HG03432 (cell line): ENCODE data around the gene PAXIP1.

Experiments
- ATAC-seq: cut with Tn5 transposase; IDR thresholded peaks from one replicate; pipeline ENCODE4 v1.9.1; 2021; ENCODE audit warnings: mild to moderate bottlenecking, moderate library complexity; ENCODE audit not compliant: unreplicated experiment

The PAXIP1 gene

DNA sequence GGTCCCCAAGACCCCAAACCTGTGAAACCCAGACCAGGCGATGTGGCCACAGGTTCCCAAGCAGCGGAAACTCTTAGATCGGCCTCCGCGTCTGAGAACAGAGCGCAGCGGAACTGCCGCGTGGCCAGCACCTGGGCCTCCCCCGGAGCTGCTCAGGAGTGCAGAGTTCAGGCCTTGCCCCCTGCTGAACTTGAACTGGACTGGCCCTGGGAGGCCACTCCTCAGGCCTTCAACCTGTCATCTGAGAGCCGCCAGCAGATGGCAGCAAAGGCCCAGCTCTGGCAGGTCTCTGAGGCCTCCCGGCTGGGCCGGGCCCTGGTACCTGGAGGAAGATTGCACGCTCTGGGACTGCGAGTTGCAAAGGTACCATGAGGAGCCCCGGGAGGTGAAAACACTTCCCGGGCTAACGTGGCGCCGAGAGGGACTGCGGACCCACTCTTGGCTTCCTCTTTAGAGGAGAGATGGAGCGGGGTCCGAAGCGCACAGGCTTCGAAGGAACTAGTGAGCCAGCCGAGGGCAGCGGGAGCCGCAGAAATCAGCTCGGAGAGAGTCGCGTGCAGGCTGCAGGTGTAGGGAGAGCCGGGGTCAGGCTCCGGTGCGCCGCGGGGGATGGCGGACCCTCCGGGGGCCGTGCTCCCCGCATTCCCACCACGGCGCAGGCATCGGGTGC lies 89.2 kb downstream of the PAXIP1 start:
- ATAC-seq: peak; percentile 98

DNA sequence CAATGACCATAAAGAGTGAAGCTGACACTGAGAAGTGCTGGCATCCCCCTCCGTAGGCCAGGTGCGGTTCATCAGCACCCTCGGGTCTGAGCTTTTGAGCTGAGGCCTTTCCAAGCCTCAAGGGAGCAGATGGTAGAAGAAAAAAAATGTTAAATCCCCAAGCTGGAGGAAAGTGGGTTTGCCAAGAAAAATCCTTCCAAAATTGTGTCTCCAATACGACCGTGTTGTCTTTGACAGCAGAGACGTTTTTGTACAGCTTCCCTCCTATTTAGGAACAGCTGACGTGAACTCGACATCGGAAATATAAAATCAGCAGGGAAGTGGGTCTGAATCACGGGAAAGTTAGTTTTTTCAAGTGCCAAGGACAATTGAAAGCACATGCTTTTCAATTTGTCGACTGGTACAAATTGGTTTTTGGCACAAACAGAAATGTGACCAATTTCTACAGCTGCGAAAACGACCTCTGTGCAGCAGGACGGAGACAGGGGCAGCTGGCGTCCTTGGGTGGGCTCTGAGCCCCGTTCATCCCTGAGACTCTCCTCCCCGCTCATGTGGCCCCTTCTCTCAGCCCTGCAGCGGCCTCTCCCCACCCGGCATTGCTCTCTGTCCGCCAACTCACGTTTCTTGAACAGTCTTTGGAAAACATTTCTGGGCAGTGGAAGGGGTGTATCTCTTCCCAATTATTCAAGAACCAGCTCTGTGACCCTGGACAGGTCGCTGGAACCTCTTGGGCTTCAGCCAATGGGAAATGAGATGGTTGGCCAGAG lies 89.9 kb downstream of the PAXIP1 start:
- no peak for ATAC-seq

DNA sequence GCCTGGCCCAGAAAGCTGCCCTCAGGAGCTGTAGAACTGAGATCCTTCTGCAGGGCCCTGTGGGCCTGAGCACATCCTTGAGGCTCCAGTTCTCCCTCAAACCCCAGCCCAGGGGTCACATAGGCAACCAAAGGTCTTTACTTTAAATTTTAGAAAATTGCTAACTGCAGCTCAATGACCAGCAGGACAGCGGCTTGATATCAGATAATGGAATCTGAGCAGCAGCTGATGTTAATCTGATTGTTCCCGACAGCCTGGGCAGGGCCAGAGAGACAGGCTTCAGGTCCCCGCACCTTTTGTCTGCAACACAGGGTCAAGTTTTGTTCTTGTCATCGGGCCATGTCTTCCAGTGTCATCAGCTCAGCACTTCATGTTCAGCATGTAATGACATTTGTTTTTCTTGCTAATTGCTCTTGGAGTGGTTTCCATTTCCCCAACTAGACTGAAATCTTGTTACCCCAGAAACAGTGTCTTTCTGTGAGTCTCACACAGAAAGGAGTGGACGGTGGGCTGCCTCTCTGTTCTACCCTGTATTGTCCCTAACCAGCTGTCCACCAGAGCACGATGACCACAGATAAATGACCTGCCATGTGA lies 91.0 kb downstream of the PAXIP1 start:
- no peak for ATAC-seq

DNA sequence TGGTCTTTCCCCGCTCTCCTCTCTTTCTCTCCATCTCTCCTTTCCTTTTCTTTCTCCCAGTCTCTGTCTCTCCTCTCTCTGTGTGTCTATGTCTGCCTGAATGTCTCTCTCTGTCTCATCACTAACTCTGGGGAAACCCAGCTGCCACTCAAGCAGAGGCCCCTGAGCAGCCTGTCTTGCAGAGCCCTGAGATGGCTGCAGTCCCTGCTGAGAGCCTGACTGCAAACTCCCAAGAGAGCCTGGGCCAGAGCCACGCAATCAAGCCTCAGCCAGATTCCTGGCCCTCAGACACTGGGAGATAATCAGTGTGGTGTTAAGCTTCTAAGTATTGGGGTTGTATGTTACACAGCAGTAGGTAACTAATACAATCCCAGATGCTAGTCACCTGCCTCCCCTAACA lies 91.5 kb downstream of the PAXIP1 start:
- no peak for ATAC-seq

DNA sequence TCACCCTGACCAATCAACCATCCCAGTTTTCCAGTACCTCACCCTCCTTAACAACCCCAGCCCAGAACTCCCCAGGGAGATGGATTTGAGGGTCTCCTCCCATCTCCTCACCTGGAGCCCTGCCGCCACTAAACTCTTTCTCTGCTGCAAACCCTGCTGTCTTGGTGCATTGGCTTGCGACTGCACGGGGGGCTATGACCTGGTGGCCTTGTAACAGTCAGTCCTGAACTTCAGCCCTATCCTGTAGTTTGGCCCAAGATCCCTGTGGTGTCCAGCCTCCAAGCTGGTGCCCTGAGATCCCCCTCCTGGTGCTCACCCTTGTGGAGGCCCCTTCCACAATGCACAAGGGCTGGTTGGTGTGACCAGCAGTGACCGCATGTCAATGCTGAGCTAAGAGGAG lies 91.9 kb downstream of the PAXIP1 start:
- ATAC-seq: no peak

DNA sequence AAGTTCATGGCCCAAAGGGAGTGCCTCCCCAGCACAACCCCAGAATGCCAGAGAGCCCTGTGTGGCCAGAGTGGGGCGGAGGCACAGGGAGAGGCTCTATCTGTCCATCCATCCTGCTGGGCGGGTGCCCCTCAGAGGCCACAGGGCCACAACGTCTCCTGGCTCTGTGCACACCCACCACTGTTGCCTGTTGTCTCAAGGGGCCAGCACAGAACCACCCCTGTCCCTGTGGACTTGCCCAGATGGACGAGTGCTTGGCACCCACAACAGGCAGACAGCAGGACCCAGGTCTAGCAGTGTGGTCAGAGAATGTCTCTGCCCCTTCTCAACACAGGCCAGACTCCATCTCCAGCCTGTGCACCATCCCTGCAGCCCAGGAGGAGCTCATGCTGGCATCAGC lies 92.8 kb downstream of the PAXIP1 start:
- no peak for ATAC-seq

DNA sequence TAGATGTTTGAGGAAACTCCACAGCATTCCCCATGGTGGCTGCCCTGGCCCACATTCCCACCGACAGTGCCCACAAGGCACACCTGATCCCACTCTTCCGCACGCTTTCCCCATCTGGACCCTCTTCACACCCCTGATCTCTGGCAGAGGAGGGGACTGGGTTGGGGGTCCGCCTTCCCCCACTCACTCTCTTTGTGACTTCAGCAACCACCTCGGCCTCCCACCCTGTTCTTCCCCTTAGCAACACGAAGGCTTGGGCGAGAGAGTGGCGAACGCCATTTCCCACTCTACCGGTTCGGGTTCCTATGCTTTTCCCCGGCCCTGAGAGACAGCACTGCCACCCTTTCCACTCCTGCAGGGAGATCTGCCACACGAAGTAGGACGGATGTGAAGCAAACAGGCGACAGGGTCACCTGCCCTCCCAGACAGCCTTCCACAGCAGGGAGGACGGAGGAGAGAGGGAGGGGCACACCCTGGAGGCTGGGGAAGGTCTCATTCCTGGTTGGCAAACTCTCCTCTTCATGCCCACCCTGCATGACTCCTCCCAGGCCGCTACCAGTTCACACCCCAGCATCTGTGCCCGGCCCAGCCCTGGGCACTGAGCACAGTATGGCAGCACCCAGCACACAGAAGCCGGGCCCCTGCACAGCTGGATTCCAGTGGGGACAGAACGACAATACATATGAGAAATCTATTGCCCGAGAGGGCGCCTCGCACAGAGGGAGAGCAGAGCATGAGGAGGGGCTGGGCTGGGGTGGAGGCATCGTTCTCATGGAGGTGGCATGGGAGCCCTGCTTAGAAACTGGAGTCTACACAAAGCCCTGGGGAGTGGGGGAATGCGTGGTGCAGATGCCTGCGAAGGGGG lies 93.5 kb downstream of the PAXIP1 start:
- ATAC-seq: no peak

DNA sequence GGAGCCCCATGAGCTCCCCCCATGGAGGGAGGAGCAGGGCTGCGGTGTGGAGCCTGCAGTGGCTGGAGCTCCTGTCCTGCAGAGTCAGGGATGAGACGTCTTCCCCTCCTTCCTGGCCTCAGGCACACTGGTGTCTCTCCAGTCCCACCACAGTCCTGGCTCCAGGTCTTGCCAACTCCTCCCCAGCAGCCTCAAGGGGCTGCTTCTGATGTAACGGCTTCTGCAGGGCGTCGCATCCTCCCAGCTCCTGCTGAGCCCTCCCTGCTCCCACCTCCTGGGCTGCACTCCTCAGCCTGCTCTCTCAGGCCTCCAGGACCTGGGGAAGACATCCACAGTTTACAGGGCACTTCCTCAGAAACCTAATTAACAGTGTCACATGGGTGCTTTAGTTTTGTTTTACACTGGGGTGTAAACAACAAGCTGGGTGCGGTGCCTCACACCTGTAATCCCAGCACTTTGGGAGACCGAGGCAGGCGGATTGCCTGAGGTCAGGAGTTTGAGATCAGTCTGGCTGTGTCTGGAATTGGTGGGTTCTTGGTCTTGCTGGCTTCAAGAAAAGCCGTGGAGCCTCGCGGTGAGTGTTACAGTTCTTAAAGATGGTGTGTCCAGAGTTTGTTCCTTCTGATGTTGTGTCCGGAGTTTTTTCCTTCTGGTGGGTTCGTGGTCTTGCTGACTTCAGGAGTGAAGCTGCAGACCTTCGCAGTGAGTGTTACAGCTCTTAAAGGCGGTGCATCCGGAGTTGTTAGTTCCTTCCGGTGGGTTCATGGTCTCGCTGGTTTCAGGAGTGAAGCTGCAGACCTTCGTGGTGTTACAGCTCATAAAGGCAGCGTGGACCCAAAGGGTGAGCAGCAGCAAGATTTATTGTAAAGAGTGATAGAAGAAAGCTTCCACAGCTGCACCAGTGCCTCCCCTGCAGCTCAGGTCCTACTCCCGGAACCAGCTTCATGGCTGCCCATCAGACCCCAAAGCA lies 95.0 kb downstream of the PAXIP1 start:
- ATAC-seq: no peak

DNA sequence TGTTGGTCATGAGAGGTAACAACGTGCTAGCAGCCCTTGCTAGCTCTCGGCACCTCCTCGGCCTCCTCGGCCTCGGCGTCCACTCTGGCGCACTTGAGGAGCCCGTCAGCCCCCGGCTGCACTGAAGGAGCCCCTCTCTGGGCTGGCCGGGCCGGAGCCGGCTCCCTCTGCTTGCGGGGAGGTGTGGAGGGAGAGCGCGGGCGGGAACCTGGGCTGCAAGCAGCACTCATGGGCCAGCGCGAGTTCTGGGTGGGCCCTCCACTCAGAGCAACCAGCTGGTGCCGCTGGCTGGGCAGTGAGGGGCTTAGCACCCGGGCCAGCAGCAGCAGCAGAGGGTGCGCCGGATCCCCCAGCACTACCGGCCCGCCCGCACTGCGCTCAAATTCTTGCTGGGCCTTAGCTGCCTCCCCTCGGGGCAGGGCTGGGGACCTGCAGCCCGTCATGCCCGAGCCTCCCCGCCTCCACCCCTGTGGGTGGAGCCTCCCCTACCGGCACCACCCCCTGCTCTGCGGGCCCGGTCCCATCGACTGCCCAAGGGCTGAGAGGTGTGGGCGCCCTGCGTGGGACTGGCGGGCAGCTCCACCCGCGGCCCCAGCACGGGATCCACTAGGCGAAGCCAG lies 96.1 kb downstream of the PAXIP1 start:
- no peak for ATAC-seq

DNA sequence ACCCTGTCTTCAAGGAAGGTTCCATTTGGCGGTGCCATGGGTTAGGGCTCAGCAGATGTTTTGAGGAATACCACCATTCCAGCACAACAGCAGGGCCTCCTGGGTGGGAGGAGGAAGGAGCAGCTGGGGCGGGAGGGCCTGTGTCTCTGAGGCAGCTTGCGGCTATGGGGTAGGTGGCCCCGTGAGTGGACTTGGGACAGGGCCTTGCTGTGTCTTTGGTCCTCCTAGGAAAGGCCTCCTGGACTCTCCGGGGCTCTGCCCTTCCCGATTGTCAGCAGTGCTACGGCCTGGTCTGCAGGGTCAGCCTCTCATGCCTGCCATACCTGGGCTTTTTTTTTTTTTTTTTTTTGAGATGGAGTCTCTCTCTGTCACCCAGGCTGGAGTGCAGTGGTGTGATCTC lies 96.7 kb downstream of the PAXIP1 start:
- ATAC-seq: no peak

DNA sequence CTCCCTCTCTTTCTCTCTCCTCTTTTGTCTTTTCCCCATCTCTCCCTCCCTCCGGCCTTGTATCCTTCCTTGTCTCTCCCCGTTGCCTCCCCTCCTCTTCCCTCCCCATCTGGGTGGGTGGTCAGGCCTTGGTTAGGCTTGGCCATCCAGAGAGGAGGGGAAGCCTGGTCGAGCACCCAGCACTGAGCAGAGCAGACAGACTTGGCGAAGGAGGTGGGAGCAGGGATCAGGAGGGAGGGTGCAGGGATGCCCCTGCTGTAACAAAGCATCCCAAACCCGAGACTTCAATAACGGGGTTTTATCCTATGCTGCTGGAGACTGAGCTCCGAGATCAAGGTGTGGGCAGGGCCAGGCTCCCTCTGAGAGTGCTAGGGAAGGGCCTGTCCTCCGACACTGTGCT lies 97.3 kb downstream of the PAXIP1 start:
- ATAC-seq: no peak

DNA sequence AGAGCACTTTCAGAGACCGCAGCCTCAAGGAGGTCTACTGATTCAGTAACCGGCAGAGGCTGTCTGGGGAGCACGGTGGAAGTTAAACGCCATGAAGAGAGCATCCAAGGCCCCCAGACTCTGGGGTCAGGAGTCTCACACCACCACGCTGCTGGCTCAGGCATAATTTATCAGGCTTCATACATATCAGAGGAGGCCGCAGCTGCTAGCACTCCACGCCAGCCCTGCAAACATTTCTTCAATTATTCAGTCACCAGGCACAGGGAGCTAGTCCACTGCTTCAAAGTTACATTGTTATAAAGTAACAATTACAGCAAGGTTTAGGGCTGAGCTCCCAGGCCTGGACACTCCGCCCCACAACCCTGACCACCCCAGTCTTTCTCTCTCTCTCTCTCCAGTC lies 97.8 kb downstream of the PAXIP1 start:
- ATAC-seq: no peak

DNA sequence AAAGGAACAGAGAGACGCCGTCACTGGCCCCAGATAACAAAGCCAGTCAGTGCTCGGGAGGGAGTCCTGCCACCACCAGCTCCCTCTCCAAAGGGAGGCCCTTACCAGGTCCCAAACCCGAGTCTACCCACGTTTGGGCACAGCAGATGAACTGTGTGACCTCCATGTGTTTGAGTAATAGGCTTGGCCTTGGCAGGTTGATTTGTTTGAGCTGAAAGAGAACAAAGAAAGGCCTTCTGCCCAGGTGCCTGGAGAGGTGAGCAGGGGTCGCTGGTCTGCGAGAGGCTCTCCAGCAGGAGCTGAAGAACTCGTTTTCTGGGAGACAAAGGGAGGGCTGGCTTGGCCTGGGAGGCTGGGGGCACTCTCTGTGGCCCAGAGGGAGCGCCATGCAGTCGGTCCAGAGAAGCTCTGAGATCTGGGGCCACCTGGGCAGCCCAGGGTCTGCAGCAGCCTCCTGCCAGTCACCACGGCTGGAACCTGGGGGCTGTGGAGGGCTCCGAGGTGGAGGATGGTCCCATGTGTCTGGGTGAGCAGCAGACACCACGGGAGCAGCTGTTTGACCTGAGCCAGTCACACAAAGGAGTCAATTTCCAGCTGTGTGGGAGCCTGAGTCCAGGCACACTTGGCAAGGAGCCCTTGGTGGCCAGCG lies 99.7 kb downstream of the PAXIP1 start:
- ATAC-seq: no peak

DNA sequence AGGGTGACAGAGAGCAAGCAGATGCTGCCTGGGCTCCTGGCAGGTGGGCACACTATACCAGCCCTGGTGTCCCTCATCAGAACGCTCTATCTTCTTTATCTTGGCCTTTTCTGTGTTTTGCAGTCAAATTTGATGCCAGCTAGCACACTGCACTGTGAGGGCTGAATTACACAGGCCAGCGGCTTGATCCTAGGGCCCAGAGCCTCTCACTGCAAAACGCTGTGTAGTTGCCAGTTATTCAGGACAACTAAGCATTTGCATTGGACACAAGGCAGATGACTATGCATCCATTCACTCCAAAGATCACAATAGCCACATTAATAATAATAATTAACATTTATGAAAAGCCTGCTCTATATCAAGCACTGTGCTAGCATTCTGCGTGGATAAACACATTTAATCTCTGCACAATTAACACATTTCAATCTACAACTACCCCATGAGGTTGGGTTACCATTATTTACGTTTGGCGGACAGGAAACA lies 100.3 kb downstream of the PAXIP1 start:
- ATAC-seq: no peak

DNA sequence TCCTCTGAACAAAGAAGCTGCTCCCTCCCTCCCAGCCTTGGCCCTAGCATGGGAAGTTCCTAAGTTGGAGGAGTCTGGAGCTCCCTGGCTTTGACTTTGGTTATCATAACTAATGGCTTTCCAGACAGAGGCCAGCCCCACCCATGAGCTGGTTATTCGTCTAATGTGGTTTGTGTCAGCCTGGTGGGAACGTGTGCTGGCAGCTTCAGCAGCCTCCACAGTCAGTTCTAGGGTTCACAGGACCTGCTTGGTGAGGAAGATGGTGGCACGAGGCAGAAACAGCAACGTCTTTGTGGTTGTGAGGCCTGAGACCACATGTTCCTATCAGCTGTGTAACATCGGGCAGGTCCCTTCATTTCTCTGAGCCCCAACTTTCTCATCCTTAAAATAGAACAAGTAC lies 103.1 kb downstream of the PAXIP1 start:
- no peak for ATAC-seq

DNA sequence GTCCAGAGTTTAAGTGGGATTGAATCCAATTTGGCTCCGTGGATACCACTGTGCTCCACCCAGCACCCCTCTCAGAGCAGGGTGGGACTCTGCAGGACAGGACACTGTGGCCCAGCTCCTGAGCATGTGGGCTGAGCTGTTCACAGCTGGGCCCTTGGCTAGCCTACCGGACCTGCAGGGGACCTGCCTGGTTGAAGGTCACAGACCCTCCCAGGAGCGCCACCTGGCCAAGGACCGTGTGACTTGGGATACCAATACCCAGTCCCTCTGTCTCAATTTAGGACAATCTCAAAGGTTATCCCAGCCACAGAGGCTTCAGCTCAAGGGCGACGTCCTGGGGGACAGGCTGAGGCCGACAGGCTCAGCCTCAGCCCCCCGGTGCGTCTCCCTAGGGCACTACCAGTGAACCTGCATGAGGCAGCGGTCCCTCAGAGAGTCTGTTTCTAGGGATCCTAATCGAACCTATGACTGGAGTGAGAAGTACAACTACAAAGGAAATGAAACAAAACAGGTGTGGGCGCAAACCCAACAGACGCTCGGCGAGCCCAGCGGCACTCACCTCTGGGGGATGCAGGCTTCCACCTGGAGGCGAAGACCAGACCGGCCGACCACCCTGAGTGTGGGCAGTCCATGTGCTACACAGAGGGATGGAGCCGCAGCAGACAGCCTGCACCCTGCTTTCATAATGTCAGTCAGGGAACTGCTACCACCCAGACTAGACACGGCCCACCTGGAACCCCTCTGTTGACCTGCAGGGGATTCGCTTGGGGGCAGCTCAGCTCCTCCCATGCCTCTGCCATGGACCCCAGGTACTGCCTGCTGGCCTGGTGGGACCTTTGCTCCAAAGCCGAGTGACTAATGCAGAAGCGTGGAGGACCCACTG lies 103.7 kb downstream of the PAXIP1 start:
- ATAC-seq: no peak

DNA sequence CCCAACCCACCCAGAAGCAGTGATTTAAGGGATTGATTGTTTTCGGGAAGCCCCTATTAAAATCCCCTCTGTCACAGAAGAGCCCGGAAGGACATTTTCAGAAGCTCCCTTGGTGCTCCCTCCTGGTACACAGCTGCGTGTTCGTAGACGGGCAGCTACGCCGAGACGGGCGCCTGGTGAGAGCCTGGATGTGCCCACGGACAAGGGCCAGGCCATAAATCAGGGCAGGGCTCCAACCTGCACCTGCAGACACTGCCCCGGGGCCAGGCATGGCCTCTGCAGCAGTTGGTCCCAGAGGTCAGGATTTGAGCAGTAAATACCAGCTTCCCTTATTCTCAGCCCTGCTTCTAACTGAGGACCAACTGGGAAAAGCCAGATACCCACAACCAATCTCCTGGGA lies 106.8 kb downstream of the PAXIP1 start:
- ATAC-seq: no peak
